HepG2 (cell line): Measurements from ENCODE around the gene IKZF3. TPM values are rescaled to one million over a fixed set of nuclear protein-coding genes. Genes with fewer than 3 reads are reported as not detected.

Source experiments
- CAMTA2 ChIP-seq: sonication (generic); formaldehyde crosslinking; IDR thresholded peaks from 2 replicates; pipeline ENCODE4 v1.4.0; 2020; ENCODE audit warnings: mild to moderate bottlenecking, missing genetic modification reagents, borderline replicate concordance
- CBX1 ChIP-seq: IDR thresholded peaks from one replicate; pipeline ENCODE4 v1.6.1; 2016; ENCODE audit warnings: antibody characterized with exemption, low read depth
- ETV6 ChIP-seq: sonication (generic); formaldehyde crosslinking; conservative IDR thresholded peaks from 2 replicates; pipeline ENCODE4 v1.4.0; 2020; ENCODE audit warnings: missing genetic modification reagents
- FOXA1 ChIP-seq, 2 experiments: fragments of 450-650 bp in 1 of 2; sonication (generic) in 1 of 2; formaldehyde crosslinking in 1 of 2; IDR thresholded peaks; 2 replicates each; pipeline versions ENCODE4 v1.4.0 to v1.6.1; 2016 to 2020; ENCODE audit warnings: missing genetic modification reagents in 1 of 2
- HNRNPUL1 ChIP-seq: fragments of 200-400 bp; formaldehyde crosslinking; IDR thresholded peaks from 2 replicates; pipeline ENCODE4 v1.6.1; 2017; ENCODE audit warnings: low read depth, mild to moderate bottlenecking, low read length, moderate library complexity
- HOXA7 ChIP-seq: sonication (generic); formaldehyde crosslinking; IDR thresholded peaks from 2 replicates; pipeline ENCODE4 v1.8.1; 2022; ENCODE audit warnings: mild to moderate bottlenecking, missing genetic modification reagents, moderate library complexity
- MAFK ChIP-seq, 2 experiments: IDR thresholded peaks in 1 of 2; conservative IDR thresholded peaks in 1 of 2; 2 replicates each; pipeline ENCODE4 v1.6.1; 2011; ENCODE audit warnings: improper control_type of control experiment in 2 of 2, low read length in 2 of 2
- NFATC3 ChIP-seq: sonication (generic); formaldehyde crosslinking; IDR thresholded peaks from 2 replicates; pipeline ENCODE4 v1.5.1; 2020; ENCODE audit warnings: mild to moderate bottlenecking, missing genetic modification reagents
- NR2F1 ChIP-seq, 2 experiments: fragments of 450-650 bp in 1 of 2; formaldehyde crosslinking in 1 of 2; IDR thresholded peaks; 2 replicates each; pipeline versions ENCODE4 v1.5.0 to v1.6.1; 2016 to 2020; ENCODE audit warnings: mild to moderate bottlenecking in 1 of 2, missing compliant biosample characterization in 1 of 2, missing genetic modification reagents in 1 of 2, moderate library complexity in 1 of 2
- REST ChIP-seq, 2 experiments: IDR thresholded peaks; 2 replicates each; pipeline ENCODE4 v1.6.1; 2011 to 2012; ENCODE audit warnings: low read length in 2 of 2, borderline replicate concordance in 1 of 2, low read depth in 1 of 2, mild to moderate bottlenecking in 1 of 2, moderate library complexity in 1 of 2
- TCF7 ChIP-seq: sonication (generic); IDR thresholded peaks from 2 replicates; pipeline ENCODE4 v1.6.1; 2016; ENCODE audit warnings: antibody characterized with exemption, low read depth
- ZNF256 ChIP-seq: sonication (generic); formaldehyde crosslinking; conservative IDR thresholded peaks from 2 replicates; pipeline ENCODE4 v1.4.0; 2020; ENCODE audit warnings: missing genetic modification reagents
- ZNF776 ChIP-seq: sonication (generic); formaldehyde crosslinking; IDR thresholded peaks from 2 replicates; pipeline ENCODE4 v1.4.0; 2020; ENCODE audit warnings: mild to moderate bottlenecking, missing genetic modification reagents
- polyA plus RNA-seq, 8 experiments: library from polyadenylated mRNA; depleted of rRNA in 3 of 8; stranded (reverse) in 7 of 8; unstranded in 1 of 8; fragments of >200 nt; fragmentation: Illumina TruSeq in 4 of 8; extraction: Trizol in 4 of 8; gene quantifications; 2 replicates each; pipeline versions ENCODE4 v1.2.1 to v1.2.3, GENCODE V29; 2011 to 2016; ENCODE audit warnings: low read depth in 4 of 8, missing spikeins in 1 of 8, mixed read lengths in 1 of 8; ENCODE audit not compliant: insufficient read depth in 1 of 8
- total RNA-seq, 5 experiments: library from RNA; depleted of rRNA; stranded (reverse); fragments of >200 nt; fragmentation: Illumina TruSeq; extraction: Trizol; gene quantifications; 2 replicates each; pipeline ENCODE4 v1.2.3, GENCODE V29; 2016; ENCODE audit warnings: low read depth in 1 of 5
- TF ChIP-seq, protein P1 (sequence below): sonication (generic); formaldehyde crosslinking; IDR thresholded peaks from 2 replicates; pipeline ENCODE4 v1.4.0; 2020; ENCODE audit warnings: missing genetic modification reagents
- TF ChIP-seq, protein P2 (sequence below): IDR thresholded peaks from 2 replicates; pipeline ENCODE4 v1.6.1; 2016; ENCODE audit warnings: low read depth

IKZF3 gene
- total and polyA plus RNA-seq, 2 of the 13 experiments (the other 11 are each of a cell fraction or from before 2014, with no cell fraction given) = not detected

DNA sequence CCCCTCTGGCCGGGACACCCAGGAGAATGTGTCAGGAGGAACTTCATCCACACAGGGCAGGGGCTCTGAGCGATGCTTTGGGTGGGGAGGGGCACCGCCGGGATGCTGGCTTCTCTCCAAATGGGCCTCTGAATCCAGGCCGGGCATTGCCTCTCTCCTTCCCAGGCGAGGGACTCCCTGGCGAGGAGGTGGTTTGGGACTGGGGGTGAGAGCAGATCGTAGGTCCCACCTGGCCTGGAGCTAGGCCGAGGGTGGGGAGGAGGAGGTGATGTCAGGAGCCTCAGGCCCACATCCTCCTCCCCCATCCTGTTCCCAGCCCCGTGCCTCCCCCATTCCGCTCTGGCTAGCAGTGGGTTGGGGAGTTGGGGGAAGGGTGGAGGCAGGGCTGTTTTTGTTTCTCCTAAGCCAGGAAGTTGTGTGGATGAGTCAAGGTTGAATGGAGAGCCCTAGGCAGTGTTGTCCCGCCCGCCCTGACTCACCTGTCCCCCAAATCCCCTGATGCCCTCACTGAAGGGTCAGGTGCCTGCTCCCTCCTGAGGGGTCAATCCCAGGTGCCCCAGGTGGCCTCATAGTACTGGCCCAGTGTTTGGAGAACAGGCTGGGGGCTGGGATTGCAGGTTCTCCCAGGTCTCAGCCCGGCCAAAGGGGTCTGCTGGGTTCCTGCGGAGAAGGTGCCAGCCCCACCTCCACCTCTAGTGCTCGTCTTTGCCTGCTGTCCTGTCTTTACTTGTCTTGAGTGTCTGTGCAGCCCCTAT, 123.6 kb downstream of the IKZF3 start (continued):
- peak; percentile 24 for TF ChIP-seq CBX1
- TF ChIP-seq ZNF256 (CRISPR knock-in tag) = no peak; the same call in 1 of the 2 replicates
- no peak for TF ChIP-seq NFATC3 (CRISPR knock-in tag)
- TF ChIP-seq MAFK (conservative IDR thresholded peaks at IDR 0.05 in 1 of 2, IDR thresholded peaks at IDR 0.05 in 1 of 2; ENCODE audit: low read length in 2 of 2) = no peak
- no peak for TF ChIP-seq REST (IDR thresholded peaks at IDR 0.05; ENCODE audit: borderline replicate concordance in 1 of 2, low read depth in 1 of 2, low read length in 2 of 2)
- TF ChIP-seq ETV6 = no peak
- no peak for TF ChIP-seq FOXA1 (IDR thresholded peaks at IDR 0.05)
- TF ChIP-seq FOXA1 (CRISPR knock-in tag; IDR thresholded peaks at IDR 0.05) = no peak
- no peak for TF ChIP-seq CAMTA2
- TF ChIP-seq, protein P1, sequence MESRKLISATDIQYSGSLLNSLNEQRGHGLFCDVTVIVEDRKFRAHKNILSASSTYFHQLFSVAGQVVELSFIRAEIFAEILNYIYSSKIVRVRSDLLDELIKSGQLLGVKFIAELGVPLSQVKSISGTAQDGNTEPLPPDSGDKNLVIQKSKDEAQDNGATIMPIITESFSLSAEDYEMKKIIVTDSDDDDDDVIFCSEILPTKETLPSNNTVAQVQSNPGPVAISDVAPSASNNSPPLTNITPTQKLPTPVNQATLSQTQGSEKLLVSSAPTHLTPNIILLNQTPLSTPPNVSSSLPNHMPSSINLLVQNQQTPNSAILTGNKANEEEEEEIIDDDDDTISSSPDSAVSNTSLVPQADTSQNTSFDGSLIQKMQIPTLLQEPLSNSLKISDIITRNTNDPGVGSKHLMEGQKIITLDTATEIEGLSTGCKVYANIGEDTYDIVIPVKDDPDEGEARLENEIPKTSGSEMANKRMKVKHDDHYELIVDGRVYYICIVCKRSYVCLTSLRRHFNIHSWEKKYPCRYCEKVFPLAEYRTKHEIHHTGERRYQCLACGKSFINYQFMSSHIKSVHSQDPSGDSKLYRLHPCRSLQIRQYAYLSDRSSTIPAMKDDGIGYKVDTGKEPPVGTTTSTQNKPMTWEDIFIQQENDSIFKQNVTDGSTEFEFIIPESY (CRISPR knock-in tag) = no peak
- TF ChIP-seq, protein P2, sequence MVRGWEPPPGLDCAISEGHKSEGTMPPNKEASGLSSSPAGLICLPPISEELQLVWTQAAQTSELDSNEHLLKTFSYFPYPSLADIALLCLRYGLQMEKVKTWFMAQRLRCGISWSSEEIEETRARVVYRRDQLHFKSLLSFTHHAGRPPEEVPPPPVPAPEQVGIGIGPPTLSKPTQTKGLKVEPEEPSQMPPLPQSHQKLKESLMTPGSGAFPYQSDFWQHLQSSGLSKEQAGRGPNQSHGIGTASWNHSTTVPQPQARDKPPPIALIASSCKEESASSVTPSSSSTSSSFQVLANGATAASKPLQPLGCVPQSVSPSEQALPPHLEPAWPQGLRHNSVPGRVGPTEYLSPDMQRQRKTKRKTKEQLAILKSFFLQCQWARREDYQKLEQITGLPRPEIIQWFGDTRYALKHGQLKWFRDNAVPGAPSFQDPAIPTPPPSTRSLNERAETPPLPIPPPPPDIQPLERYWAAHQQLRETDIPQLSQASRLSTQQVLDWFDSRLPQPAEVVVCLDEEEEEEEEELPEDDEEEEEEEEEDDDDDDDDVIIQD (CRISPR knock-in tag) = no peak; the same call in 1 of the 2 replicates
- no peak for TF ChIP-seq ZNF776 (CRISPR knock-in tag)
- TF ChIP-seq HNRNPUL1 = no peak
- TF ChIP-seq TCF7 = peak; percentile 7; the same call in 1 of the 2 replicates
- no peak for TF ChIP-seq HOXA7
- 0 out of 4 replicates have a peak, but pooled peaks of 1 of the 2 experiments have one; percentile 4 for TF ChIP-seq NR2F1 (CRISPR knock-in tag; IDR thresholded peaks at IDR 0.05)
